SK-N-SH (cell line): Measurements from ENCODE around the gene CSNK1E. TPM values are rescaled to one million over a fixed set of nuclear protein-coding genes. Genes with fewer than 3 reads are reported as not detected.

Experiments used
- CTCF ChIA-PET: fragments of 300-600, 350-600 bp; formaldehyde crosslinking; extraction: SDS; loops from one replicate; lab custom pipeline; 2021; lab: Yijun Ruan, JAX
- POLR2A ChIA-PET: fragments of 350-600 bp; sonication (Branson Sonifier 250); formaldehyde crosslinking; extraction: SDS; loops from one replicate; lab custom pipeline; 2020; ENCODE audit warnings: antibody characterized with exemption, inconsistent platforms; lab: Yijun Ruan, JAX
- DNase-seq: peaks from one replicate; pipeline ENCODE4 v3.0.0; 2012
- H2AFZ ChIP-seq: fragments of 200-600 bp; sonication (generic); 2 replicates; pipeline ENCODE4 v1.8.1; 2016; ENCODE audit warnings: antibody characterized with exemption, mild to moderate bottlenecking, low read depth
- H3F3A ChIP-seq: fragments of 200-600 bp; sonication (generic); replicated peaks from 2 replicates; pipeline ENCODE3; 2016; ENCODE audit warnings: antibody characterized with exemption, mild to moderate bottlenecking; ENCODE audit not compliant: insufficient read depth
- H3K27ac ChIP-seq, 2 experiments: fragments of 200-500 bp in 1 of 2; fragments of 200-600 bp in 1 of 2; sonication (Bioruptor generic) in 1 of 2; sonication (generic), shearing (Covaris generic) in 1 of 2; 2 replicates each; pipeline versions ENCODE4 v1.5.1 to v1.6.1; 2014 to 2016; ENCODE audit warnings: low read depth in 2 of 2, inconsistent platforms in 1 of 2, low read length in 1 of 2, mild to moderate bottlenecking in 1 of 2, mixed read lengths in 1 of 2
- H3K27me3 ChIP-seq: fragments of 200-600 bp; sonication (generic), shearing (Covaris generic); 2 replicates; pipeline ENCODE4 v1.6.1; 2016; ENCODE audit warnings: mixed run types; ENCODE audit not compliant: insufficient read depth
- H3K36me3 ChIP-seq, 2 experiments: fragments of 200-500 bp in 1 of 2; fragments of 200-600 bp in 1 of 2; sonication (Bioruptor generic) in 1 of 2; sonication (generic) in 1 of 2; replicated peaks in 1 of 2; 2 replicates each; pipeline versions ENCODE3 to v1.5.1; 2014 to 2016; ENCODE audit warnings: low read length in 1 of 2, mild to moderate bottlenecking in 1 of 2; ENCODE audit not compliant: insufficient read depth in 2 of 2, control insufficient read depth in 1 of 2
- H3K4me1 ChIP-seq, 2 experiments: fragments of 200-500 bp in 1 of 2; fragments of 200-600 bp in 1 of 2; sonication (Bioruptor generic) in 1 of 2; sonication (generic), shearing (Covaris generic) in 1 of 2; 2 replicates each; pipeline versions ENCODE4 v1.5.1 to v1.6.1; 2014 to 2016; ENCODE audit warnings: low read depth in 1 of 2, low read length in 1 of 2, mixed run types in 1 of 2; ENCODE audit not compliant: insufficient read depth in 2 of 2, control insufficient read depth in 1 of 2
- H3K4me2 ChIP-seq: fragments of 200-600 bp; sonication (generic), shearing (Covaris generic); 2 replicates; pipeline ENCODE4 v1.6.1; 2017; ENCODE audit warnings: mixed run types
- H3K4me3 ChIP-seq, 2 experiments: fragments of 200-500 bp in 1 of 2; fragments of 200-600 bp in 1 of 2; sonication (Bioruptor generic) in 1 of 2; sonication (generic), shearing (Covaris generic) in 1 of 2; 2 replicates each; pipeline versions ENCODE4 v1.5.1 to v1.8.1; 2014 to 2016; ENCODE audit warnings: low read depth in 2 of 2, inconsistent platforms in 1 of 2, low read length in 1 of 2, mild to moderate bottlenecking in 1 of 2, mixed read lengths in 1 of 2, moderate library complexity in 1 of 2
- H3K79me2 ChIP-seq: fragments of 200-600 bp; sonication (generic); 2 replicates; pipeline ENCODE4 v1.8.1; 2017; ENCODE audit warnings: mild to moderate bottlenecking; ENCODE audit not compliant: insufficient read depth
- H3K9ac ChIP-seq: fragments of 200-600 bp; sonication (generic); 2 replicates; pipeline ENCODE4 v1.6.1; 2017; ENCODE audit warnings: mixed run types
- H3K9me2 ChIP-seq: fragments of 200-600 bp; sonication (generic); 2 replicates; pipeline ENCODE4 v1.6.1; 2017; ENCODE audit warnings: mixed run types
- H3K9me3 ChIP-seq: fragments of 200-600 bp; sonication (generic); 2 replicates; pipeline ENCODE4 v1.6.1; 2017; ENCODE audit warnings: mixed run types, mild to moderate bottlenecking, moderate library complexity
- H4K20me1 ChIP-seq: fragments of 200-600 bp; sonication (generic); 2 replicates; pipeline ENCODE4 v1.6.1; 2017; ENCODE audit warnings: mild to moderate bottlenecking, mixed run types; ENCODE audit not compliant: insufficient read depth
- CHD2 ChIP-seq: fragments of 150-350 bp; IDR thresholded peaks from 2 replicates; pipeline ENCODE4 v1.6.1; 2018; ENCODE audit warnings: low read length; ENCODE audit not compliant: partially characterized antibody
- ELF1 ChIP-seq: IDR thresholded peaks from 2 replicates; pipeline ENCODE4 v1.4.0; 2012
- FOXM1 ChIP-seq: IDR thresholded peaks from 2 replicates; pipeline ENCODE4 v1.4.0; 2012; ENCODE audit warnings: low read depth, mild to moderate bottlenecking
- GABPA ChIP-seq: IDR thresholded peaks from 2 replicates; pipeline ENCODE4 v1.4.0; 2012; ENCODE audit warnings: low read depth, mild to moderate bottlenecking
- MAX ChIP-seq: IDR thresholded peaks from 2 replicates; pipeline ENCODE4 v1.4.0; 2012; ENCODE audit warnings: low read depth
- MEF2A ChIP-seq: IDR thresholded peaks from 2 replicates; pipeline ENCODE4 v1.4.0; 2012; ENCODE audit warnings: low read depth, borderline replicate concordance
- PBX3 ChIP-seq: IDR thresholded peaks from 2 replicates; pipeline ENCODE4; 2012
- POLR2AphosphoS5 ChIP-seq: IDR thresholded peaks from 2 replicates; pipeline ENCODE4 v1.6.1; 2012; ENCODE audit warnings: low read depth, low read length
- RAD21 ChIP-seq: IDR thresholded peaks from 2 replicates; pipeline ENCODE4 v1.6.1; 2012; ENCODE audit warnings: mild to moderate bottlenecking, low read length
- RCOR1 ChIP-seq: fragments of 150-350 bp; IDR thresholded peaks from 2 replicates; pipeline ENCODE4 v1.6.1; 2017; ENCODE audit warnings: antibody characterized with exemption, low read length
- TAF1 ChIP-seq: IDR thresholded peaks from 2 replicates; pipeline ENCODE4 v1.6.1; 2012; ENCODE audit warnings: low read depth, mild to moderate bottlenecking, low read length, moderate library complexity, borderline replicate concordance
- TCF12 ChIP-seq: IDR thresholded peaks from 2 replicates; pipeline ENCODE4 v1.4.0; 2012
- TEAD4 ChIP-seq: IDR thresholded peaks from 2 replicates; pipeline ENCODE4 v1.4.0; 2012; ENCODE audit warnings: mild to moderate bottlenecking, borderline replicate concordance; ENCODE audit not compliant: insufficient read depth
- WGBS: methylation state at CpG from one replicate; pipeline ENCODE4 v1.1.6; 2017; ENCODE audit warnings: low lambda C conversion rate; 5-methylcytosine and 5-hydroxymethylcytosine counted together
- polyA plus RNA-seq, 3 experiments: library from polyadenylated mRNA; depleted of rRNA; stranded (reverse); fragments of >200 nt; gene quantifications; 2 replicates each; pipeline ENCODE4 v1.2.3, GENCODE V29; 2012

CSNK1E gene
- polyA plus RNA-seq, 1 of the 3 experiments (the other 2 are of a cell fraction) = 130 TPM

DNA sequence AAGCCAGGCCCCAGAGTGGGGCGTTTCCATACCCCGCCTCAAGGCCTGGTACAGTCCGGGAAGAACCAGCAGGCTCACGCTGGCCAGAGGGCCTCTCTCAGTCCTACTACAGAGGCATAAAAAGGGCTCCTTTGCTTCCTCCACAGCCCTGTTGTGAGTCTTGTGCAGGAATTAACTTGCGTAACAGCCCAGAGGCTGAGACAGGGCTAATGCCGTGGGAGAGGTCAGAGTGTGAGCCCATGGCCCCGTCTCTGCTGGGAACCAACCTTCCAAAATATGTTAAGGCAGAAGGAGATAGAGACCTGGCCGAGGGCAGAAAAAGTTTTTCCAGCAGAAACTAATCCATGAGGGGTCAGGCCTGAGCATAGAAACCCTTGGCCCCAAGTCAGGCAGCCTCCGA is 24.5 kb downstream of the CSNK1E start:
- Histone ChIP-seq H3K9me3 (no peaks in the 10 kb centered on the region), H3K4me1 (no peaks in the 10 kb centered on the region; a peak in 1 of 4 replicates), H3K9me2 (no peaks in the 10 kb centered on the region), H3K9ac (no peak overlapping the region), H4K20me1 (peaks cover 5% of the 10 kb centered on the region; the same call in 1 of the 2 replicates), H3K27me3 (no peaks in the 10 kb centered on the region), H3K79me2 (no peaks in the 10 kb centered on the region), H3F3A (no peaks in the 10 kb centered on the region), H3K4me3 (no peak overlapping the region), H3K27ac (no peak overlapping the region), H2AFZ (no peak overlapping the region), H3K4me2 (no peak overlapping the region), H3K36me3 (peaks cover 0 to 11% of the 10 kb centered on the region in 2 experiments)
- 94% methylated on average over 3 of the region's 9 CpGs for WGBS
- DNase-seq = no peak
- TF ChIP-seq POLR2AphosphoS5 (no peak), CHD2 (no peak), ELF1 (no peak), GABPA (no peak), FOXM1 (no peak), RCOR1 (no peak), RAD21 (no peak), TCF12 (no peak)
- ChIA-PET CTCF (no interaction called here), POLR2A (no interaction called here)

DNA sequence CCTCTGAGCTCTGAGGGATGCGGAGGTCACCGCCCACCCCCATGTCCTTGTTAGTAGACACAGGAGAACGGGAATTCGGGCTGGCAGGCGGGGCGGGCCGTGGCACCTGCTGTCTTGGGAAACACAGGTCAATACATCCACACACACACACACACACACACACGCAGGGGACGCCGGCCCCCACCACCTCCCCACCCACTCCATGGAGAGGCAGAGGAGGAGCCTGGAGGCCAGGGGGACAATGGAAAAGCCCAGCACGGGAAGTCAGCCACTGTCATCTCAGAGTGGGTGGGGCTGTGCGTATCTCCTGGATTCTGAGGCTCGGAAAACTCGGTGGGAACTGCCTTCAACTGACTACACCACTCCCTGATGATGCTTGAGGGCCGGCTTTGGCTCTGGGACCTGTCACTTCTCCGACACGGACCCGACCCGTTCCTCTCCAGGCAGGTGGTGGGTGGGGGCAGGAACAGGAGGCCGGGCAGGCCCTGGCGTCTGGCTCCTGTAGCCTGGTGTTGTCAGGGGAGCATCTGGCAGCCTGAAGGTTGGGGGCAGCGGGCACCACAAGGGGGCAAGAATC is 25.9 kb downstream of the CSNK1E start:
- Histone ChIP-seq H3K36me3 (peaks cover 0 to 10% of the 10 kb centered on the region in 2 experiments), H3K4me3 (no peak overlapping the region), H3K9me2 (no peaks in the 10 kb centered on the region), H2AFZ (no peak overlapping the region), H3K4me1 (no peaks in the 10 kb centered on the region; a peak in 1 of 4 replicates), H3K27ac (no peak overlapping the region), H3K27me3 (no peaks in the 10 kb centered on the region), H4K20me1 (peaks cover 3% of the 10 kb centered on the region; the same call in 1 of the 2 replicates), H3K9me3 (no peaks in the 10 kb centered on the region), H3K4me2 (no peak overlapping the region), H3F3A (no peaks in the 10 kb centered on the region), H3K79me2 (no peaks in the 10 kb centered on the region), H3K9ac (no peak overlapping the region)
- no CpG with 5 or more reads among the region's 22 CpGs for WGBS
- CTCF ChIA-PET = interaction anchor here (0.6 kb wide), 1 partner anchor 281 kb away, joined by 3 read pairs; no protein-coding TSS in a partner anchor
- no peak for DNase-seq
- POLR2A ChIA-PET = no interaction called here
- TF ChIP-seq MAX (no peak), MEF2A (no peak), TEAD4 (no peak)

- CTCF ChIA-PET = interaction anchor here (0.6 kb wide), 1 partner anchor 281 kb away, joined by 3 read pairs; no protein-coding TSS in a partner anchor
- no peaks in the 10 kb centered on the region; a peak in 1 of 4 replicates for H3K4me1 ChIP-seq
- no peak overlapping the region for H3K4me2 ChIP-seq
- no peaks in the 10 kb centered on the region for H3K9me2 ChIP-seq
- 78% methylated on average over 2 of the region's 8 CpGs for WGBS
- no peaks in the 10 kb centered on the region for H3F3A ChIP-seq
- peaks cover 0 to 3% of the 10 kb centered on the region in 2 experiments for H3K36me3 ChIP-seq
- H3K4me3 ChIP-seq = no peak overlapping the region
- no peak overlapping the region for H3K27ac ChIP-seq
- no peak for TF ChIP-seq TAF1
- no peak for TF ChIP-seq PBX3
- TF ChIP-seq, all 33 proteins: peak for 0
- Histone ChIP-seq H3K79me2 (no peaks in the 10 kb centered on the region), H3K27me3 (no peaks in the 10 kb centered on the region), H2AFZ (no peak overlapping the region), H3K9ac (no peak overlapping the region), H4K20me1 (no peaks in the 10 kb centered on the region), H3K9me3 (no peaks in the 10 kb centered on the region)
- POLR2A ChIA-PET = no interaction called here
- no peak for DNase-seq
Measured at GRCh38 chr22:38290347-38290746, 26.9 kb downstream of the CSNK1E start.
